SHP77 (cell line): ENCODE measurements around the gene TSC2.
"Not testable (repeated sequence)": the region's sequence is repeated elsewhere in the genome, so short reads cannot be mapped to it uniquely, and the experiment has no call there.

ENCODE experiments used
- DNase-seq, 2 experiments: peaks; one replicate each; lab custom pipeline; 2025; lab: John Stamatoyannopoulos, UW

Gene TSC2

GRCh38 chr16:2086106-2086742, 38.4 kb downstream of the TSC2 start:
- no peak for DNase-seq

GRCh38 chr16:2086812-2087747, 39.3 kb downstream of the TSC2 start:
- no peak for DNase-seq

GRCh38 chr16:2087748-2088631, 40.2 kb downstream of the TSC2 start:
- no peak for DNase-seq

GRCh38 chr16:2088759-2089358, 41.1 kb downstream of the TSC2 start:
- DNase-seq, result no peak

DNA sequence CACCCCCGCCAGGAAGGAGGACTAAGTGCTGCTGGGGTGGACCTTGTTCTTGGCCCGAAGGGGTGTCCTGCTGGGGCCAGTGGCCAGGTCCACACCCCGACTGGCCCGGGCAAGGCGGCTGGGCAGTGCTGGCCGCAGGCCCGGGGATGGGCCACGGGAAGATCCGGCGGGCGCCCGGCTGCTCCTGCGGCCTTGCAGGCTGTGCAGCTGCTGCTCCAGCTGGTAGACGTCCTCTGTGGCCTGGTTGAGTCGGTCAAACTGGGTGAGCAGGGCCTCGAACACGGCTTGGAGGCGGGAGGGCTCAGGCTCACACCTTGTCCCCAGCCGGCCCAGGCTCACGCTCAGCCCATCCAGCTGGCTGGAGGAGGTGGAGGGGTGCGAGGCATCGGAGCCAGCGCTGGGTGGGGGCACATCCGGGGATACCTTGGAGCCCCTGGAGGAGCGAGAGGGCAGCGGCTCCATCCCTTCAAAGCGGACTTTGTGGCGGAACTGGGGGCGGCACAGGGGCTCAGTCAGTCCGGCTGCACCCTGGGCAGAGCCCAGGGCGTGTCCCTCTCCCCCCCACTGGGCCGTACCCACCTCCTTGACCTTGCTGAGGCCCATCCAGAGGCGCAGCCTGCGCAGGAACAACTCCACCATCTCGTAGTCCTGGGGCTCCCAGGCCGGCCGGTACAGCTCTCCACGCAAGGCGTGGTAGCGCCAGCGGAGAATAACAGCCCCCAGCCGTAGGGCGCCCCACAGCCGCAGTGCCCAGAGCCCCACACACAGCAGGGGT, 42.1 kb downstream of the TSC2 start:
- DNase-seq, result no peak

DNA sequence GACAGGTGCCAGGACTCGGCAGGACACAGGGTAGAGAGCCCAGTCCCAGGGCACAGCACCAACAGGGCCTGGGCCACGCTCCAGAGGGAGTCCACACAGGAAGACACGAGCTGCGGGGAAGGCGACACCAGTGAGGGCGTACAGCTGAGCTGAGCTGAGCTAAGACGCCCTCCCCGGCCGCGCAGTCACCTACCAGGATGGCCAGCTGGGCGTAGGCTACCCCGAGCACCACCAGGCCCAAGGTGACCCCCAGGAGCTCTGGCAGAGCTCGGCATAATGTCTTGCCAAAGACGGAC, 42.6 kb downstream of the TSC2 start:
- no peak for DNase-seq

- DNase-seq, result no peak
These were observed 43.2 kb downstream of the TSC2 start for GRCh38 chr16:2090777-2091546.

DNA sequence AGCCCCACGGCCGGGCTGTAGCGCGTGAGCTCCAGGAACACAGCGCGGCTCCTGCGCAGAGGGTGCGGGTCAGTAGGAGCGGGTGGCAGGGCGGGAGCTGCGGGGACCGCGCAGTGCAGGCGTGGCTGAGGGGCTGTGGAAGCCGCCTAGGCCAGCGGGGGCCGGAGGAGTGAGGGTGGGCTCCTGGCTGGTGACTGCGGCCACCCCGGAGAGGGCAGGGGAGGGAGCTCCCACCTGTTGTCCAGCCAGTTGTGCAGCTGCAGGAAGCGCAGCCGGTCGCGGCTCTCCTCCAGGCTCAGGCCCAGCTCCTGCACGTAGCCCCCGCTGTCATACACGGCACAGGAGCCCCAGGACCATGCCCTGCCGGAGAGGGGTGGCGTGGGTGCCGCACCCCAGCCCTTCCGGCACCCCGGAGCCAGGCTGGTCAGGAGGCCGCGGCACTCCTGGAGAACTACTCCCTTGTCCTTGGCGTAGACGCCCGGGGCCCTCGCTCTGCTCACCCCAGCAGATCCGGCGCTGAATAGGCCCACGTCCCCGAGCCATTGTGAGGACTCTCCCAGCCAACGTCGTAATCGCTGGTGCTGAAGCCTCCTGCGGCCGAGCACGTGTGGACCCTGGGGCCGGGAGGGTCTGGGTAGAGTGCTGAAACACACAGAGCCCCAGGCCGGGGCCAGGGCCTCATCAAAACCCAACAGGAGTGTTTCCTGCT, 43.9 kb downstream of the TSC2 start:
- no peak for DNase-seq

GRCh38 chr16:2092256-2092620, 44.5 kb downstream of the TSC2 start:
- DNase-seq, result no peak

DNA sequence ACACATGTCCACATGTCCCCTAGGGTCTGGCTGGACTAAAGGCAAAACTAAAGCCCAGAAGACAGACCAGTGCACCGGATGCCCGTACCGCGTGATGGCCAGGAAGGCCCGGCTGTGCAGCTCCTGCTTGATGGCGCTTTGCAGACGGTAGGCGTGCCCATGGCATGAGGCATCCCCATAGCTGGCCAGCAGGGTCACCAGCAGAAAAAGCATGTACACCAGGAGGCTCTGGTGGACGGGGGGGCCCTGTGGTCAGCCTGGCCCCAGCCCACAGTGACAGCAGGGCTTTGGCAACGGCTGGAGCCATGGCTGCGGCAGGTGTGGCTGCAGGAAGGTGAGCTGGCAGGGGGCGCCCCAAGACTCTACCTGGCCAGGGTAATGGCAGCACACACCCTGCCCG, 45.1 kb downstream of the TSC2 start:
- no peak for DNase-seq

DNA sequence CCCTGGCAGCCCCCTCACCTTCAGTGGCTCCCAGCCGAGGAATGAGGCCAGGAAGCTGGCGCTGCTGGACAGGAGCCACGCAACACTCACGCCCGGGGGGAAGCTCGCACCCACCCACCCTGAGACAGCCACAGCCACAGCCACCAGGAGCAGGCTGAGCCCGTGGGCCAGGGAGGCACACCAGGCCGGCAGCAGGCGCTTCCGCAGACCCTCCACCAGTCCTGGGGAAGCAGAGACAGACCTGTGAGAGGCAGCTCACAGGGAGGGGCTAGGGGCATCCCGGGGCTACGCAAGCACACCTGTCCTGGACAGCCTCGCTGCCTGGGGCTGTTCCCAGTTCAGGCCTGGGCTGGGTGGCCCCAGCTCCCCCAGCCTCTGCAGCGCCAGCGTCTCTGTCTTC, 46.0 kb downstream of the TSC2 start:
- no peak for DNase-seq

- no peak for DNase-seq
These were observed 47.6 kb downstream of the TSC2 start for GRCh38 chr16:2095315-2095853.

DNA sequence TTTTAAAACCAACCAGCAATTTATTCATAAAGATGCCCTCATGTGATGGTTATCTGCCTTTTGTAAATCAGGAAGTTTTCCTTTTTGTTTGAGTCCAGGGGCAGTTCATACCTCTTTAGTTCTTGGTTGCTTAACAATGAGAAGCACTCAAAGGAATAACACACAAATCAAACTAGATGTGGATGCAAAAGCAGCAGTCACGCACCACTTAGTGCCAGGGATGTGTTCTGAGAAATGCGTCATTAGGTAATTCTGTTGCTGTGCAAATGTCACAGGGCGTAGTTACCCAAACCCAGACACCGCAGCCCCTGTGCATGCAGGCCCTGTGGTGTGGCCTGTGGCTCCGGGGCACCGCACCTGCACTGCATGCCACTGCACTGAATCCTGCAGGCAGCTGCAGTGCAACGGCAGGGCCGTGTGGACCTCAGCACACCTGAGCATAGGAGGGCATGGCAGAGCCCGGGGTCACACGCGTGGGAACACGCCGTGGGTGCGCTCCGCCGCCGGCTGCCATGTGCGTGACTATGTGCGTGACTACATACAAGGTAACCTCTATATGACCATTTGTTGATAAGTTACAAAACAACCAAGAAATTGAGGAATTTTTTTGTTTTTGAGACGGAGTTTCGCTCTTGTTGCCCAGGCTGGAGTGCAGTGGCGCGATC, 48.3 kb downstream of the TSC2 start:
- DNase-seq, result no peak

GRCh38 chr16:2096853-2097595, 49.2 kb downstream of the TSC2 start:
- DNase-seq, result no peak

- DNase-seq, result not testable (repeated sequence)
These were observed 49.9 kb downstream of the TSC2 start for GRCh38 chr16:2097689-2098088.

DNA sequence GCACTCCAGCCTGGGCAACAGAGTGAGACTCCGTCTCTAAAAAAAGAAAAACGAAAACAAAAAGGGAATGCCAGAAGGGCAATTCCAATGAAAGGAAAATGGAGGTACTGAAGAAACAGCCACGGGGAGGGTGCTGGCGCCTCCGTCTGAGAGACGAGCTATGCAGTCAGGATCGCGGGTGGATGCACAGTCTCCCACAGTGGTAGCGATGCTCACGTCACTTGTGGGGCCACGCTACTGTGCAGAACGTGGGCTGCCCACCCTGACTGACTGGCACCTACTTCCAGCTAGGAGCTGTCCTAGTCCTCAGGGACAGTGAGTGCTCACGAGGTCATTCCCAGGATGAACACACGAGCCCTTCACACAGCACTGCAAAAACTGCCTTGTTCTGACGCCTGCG, 53.8 kb downstream of the TSC2 start:
- not testable (repeated sequence) for DNase-seq

DNA sequence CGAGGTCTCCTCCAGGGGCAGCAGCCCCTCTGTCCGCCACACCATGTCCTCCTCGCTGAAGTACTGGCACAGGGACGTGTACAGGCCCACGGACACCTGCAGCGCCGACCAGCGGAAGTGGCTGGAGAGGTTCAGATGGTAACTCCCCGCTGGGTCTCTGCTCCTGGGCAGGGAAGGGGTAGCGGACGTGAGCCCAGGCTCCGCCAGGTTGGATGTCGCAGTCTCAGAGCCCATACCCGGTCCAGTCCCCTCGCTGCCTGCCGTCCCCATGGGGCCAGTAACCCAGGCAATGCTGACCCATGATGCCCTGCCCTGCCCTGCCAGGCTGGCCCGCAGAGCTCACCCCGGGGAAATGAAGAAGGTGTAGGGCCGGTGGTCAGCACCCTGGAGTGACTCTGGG, 54.7 kb downstream of the TSC2 start:
- no peak for DNase-seq

DNA sequence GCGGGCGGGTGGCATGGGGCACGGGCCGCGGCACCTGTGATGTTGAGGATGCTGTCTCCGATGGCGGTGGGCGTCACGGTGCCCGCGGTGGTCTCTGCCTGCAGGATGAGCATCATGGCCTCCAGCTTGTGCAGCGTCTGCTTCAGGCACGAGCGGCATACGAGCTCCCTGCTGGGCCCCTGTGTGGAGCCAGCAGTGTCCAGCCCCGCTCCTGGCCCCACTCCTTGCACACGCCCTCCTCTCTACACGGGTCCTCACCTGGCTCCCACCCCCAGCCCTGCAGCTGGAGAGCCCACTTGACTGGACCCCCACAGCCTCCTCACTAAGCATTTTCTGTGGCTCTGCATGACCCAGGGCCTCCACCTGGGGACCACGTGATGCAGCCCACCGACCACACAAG, 56.7 kb downstream of the TSC2 start:
- not testable (repeated sequence) for DNase-seq
